ENCODE results near the gene ABLIM3.

- TF ChIP-seq CTCF (IDR thresholded peaks at IDR 0.05) (peak in 2 of 3 donors; percentile 48 to 83), POLR2A (IDR thresholded peaks at IDR 0.05) (no peak)
Measured at GRCh38 chr5:149228618-149229297, 87.5 kb downstream of the ABLIM3 start.

Data from breast epithelium (tissue), 3 donors.